WTC11 (cell line): ENCODE results near the gene MDFIC. TPM values are rescaled to one million over a fixed set of nuclear protein-coding genes. Genes with fewer than 3 reads are reported as not detected.

Source experiments
- ATAC-seq: fragments of 200-7000 bp; cut with Tn5 transposase; 2 replicates; pipeline ENCODE4 v1.10.0; 2021; ENCODE audit warnings: mild to moderate bottlenecking, moderate library complexity
- CTCF ChIA-PET: fragments of 300-600 bp; sonication (Branson Sonifier 250); formaldehyde crosslinking; loops from one replicate; lab custom pipeline; 2021; ENCODE audit warnings: antibody characterized with exemption; lab: Charles Lee
- POLR2A ChIA-PET: fragments of 350-600 bp; sonication (Branson Sonifier 250); formaldehyde crosslinking; loops from one replicate; lab custom pipeline; 2021; ENCODE audit warnings: antibody characterized with exemption; lab: Charles Lee
- DNase-seq: peaks from one replicate; pipeline ENCODE4 v3.0.0; 2021; ENCODE audit warnings: low spot score
- H3K27ac Mint-ChIP-seq: 2 replicates; pipeline ENCODE4 v1.8.0; 2021; ENCODE audit warnings: mixed read lengths
- H3K27me3 Mint-ChIP-seq: 2 replicates; pipeline ENCODE4 v1.8.0; 2021; ENCODE audit warnings: low read depth, mild to moderate bottlenecking, moderate library complexity, mixed read lengths
- H3K36me3 Mint-ChIP-seq: 2 replicates; pipeline ENCODE4 v1.8.0; 2021; ENCODE audit warnings: mixed read lengths
- H3K4me1 Mint-ChIP-seq: 2 replicates; pipeline ENCODE4 v1.8.0; 2022; ENCODE audit warnings: mixed read lengths
- H3K4me3 Mint-ChIP-seq: 2 replicates; pipeline ENCODE4 v1.8.0; 2021; ENCODE audit warnings: mild to moderate bottlenecking, moderate library complexity, mixed read lengths
- H3K9me3 Mint-ChIP-seq: 2 replicates; pipeline ENCODE4 v1.8.0; 2021; ENCODE audit warnings: mixed read lengths
- ATF1 ChIP-seq: sonication (generic); formaldehyde crosslinking; IDR thresholded peaks from 2 replicates; pipeline ENCODE4 v1.8.1; 2023; ENCODE audit warnings: mild to moderate bottlenecking, moderate library complexity, missing genetic modification reagents
- CREB1 ChIP-seq: sonication (generic); formaldehyde crosslinking; IDR thresholded peaks from 2 replicates; pipeline ENCODE4 v1.8.0; 2023; ENCODE audit warnings: mild to moderate bottlenecking, missing genetic modification reagents
- IRF2 ChIP-seq: sonication (generic); formaldehyde crosslinking; IDR thresholded peaks from 2 replicates; pipeline ENCODE4 v1.8.0; 2022; ENCODE audit warnings: low read depth, missing genetic modification reagents, borderline replicate concordance
- JAZF1 ChIP-seq: fragments of 250-450 bp; sonication (Bioruptor Pico); IDR thresholded peaks from 2 replicates; pipeline ENCODE4 v1.9.0; 2021; ENCODE audit warnings: moderate library complexity, mild to moderate bottlenecking, inconsistent platforms
- MYBL2 ChIP-seq: sonication (generic); formaldehyde crosslinking; IDR thresholded peaks from 2 replicates; pipeline ENCODE4 v1.8.1; 2023; ENCODE audit warnings: mild to moderate bottlenecking, moderate library complexity, missing genetic modification reagents
- NR3C1 ChIP-seq: sonication (generic); formaldehyde crosslinking; conservative IDR thresholded peaks from 2 replicates; pipeline ENCODE4 v1.8.1; 2023; ENCODE audit warnings: low read depth, mild to moderate bottlenecking, missing genetic modification reagents
- PRRX2 ChIP-seq: fragments of 250-450 bp; sonication (Bioruptor Pico); IDR thresholded peaks from 2 replicates; pipeline ENCODE4 v1.8.0; 2021; ENCODE audit warnings: mild to moderate bottlenecking
- TCF7 ChIP-seq: sonication (generic); formaldehyde crosslinking; IDR thresholded peaks from 2 replicates; pipeline ENCODE4 v1.8.0; 2022; ENCODE audit warnings: mild to moderate bottlenecking, low read depth, missing genetic modification reagents, moderate library complexity
- ZNF263 ChIP-seq: sonication (generic); formaldehyde crosslinking; IDR thresholded peaks from 2 replicates; pipeline ENCODE4 v1.8.1; 2022; ENCODE audit warnings: low read depth, mild to moderate bottlenecking, moderate library complexity, missing genetic modification reagents
- total RNA-seq: library from RNA; stranded (reverse); gene quantifications from 3 replicates; pipeline ENCODE4 v1.2.3, GENCODE V29; 2021
- TF ChIP-seq, protein P1 (sequence below): fragments of 250-450 bp; sonication (Bioruptor Pico); conservative IDR thresholded peaks from 2 replicates; pipeline ENCODE4 v1.9.0; 2021; ENCODE audit warnings: mild to moderate bottlenecking
- TF ChIP-seq, protein P2 (sequence below): sonication (generic); formaldehyde crosslinking; IDR thresholded peaks from 2 replicates; pipeline ENCODE4 v1.8.1; 2022; ENCODE audit warnings: low read depth, mild to moderate bottlenecking, moderate library complexity, missing genetic modification reagents, borderline replicate concordance
- TF ChIP-seq, protein P3 (sequence below): sonication (generic); formaldehyde crosslinking; IDR thresholded peaks from 2 replicates; pipeline ENCODE4 v1.8.1; 2023; ENCODE audit warnings: mild to moderate bottlenecking, missing genetic modification reagents, moderate library complexity
- TF ChIP-seq, protein P4 (sequence below): sonication (generic); formaldehyde crosslinking; IDR thresholded peaks from 2 replicates; pipeline ENCODE4 v1.8.1; 2023; ENCODE audit warnings: mild to moderate bottlenecking, moderate library complexity, missing genetic modification reagents
- TF ChIP-seq, protein P5 (sequence below): sonication (generic); formaldehyde crosslinking; IDR thresholded peaks from 2 replicates; pipeline ENCODE4 v1.8.0; 2022; ENCODE audit warnings: mild to moderate bottlenecking, missing genetic modification reagents
- TF ChIP-seq, protein P6 (sequence below): sonication (generic); formaldehyde crosslinking; IDR thresholded peaks from 2 replicates; pipeline ENCODE4 v1.8.0; 2023; ENCODE audit warnings: mild to moderate bottlenecking, missing genetic modification reagents
- TF ChIP-seq, protein P7 (sequence below): sonication (generic); formaldehyde crosslinking; IDR thresholded peaks from 2 replicates; pipeline ENCODE4 v1.8.0; 2022; ENCODE audit warnings: mild to moderate bottlenecking, missing genetic modification reagents
- TF ChIP-seq, protein P8 (sequence below): sonication (generic); formaldehyde crosslinking; IDR thresholded peaks from 2 replicates; pipeline ENCODE4 v1.8.0; 2023; ENCODE audit warnings: missing genetic modification reagents
- TF ChIP-seq, protein P9 (sequence below): sonication (generic); formaldehyde crosslinking; IDR thresholded peaks from 2 replicates; pipeline ENCODE4 v1.8.0; 2022; ENCODE audit warnings: missing genetic modification reagents

The MDFIC gene
- total RNA-seq, 1 experiment from 2014 or later, result 8.4 TPM

DNA sequence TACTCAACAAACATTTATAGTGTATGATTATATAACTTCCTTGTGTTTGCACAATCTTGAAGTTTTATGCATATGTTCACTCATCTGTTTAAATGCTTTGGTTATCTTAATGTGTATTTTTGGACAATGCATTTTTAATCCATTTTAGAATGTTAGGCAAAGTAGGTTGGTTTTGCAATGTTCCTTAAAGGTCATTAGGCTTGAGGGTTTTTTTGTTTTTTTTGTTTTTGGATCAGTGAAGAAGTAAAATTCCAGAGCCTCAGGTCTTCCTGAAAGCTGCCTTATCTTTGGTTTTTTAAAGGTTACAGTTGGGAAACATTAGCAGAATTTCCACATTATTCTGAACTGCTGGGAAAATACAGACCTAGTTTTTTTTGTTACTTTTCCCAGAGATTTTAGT, 12.8 kb downstream of the MDFIC start:
- H3K27ac Mint-ChIP-seq, result no peak overlapping the region
- no peak for DNase-seq
- H3K36me3 Mint-ChIP-seq, result no peaks in the 10 kb centered on the region
- ChIA-PET CTCF (no interaction called here), POLR2A (no interaction called here)
- H3K27me3 Mint-ChIP-seq, result no peaks in the 10 kb centered on the region
- H3K9me3 Mint-ChIP-seq, result no peaks in the 10 kb centered on the region
- no peak for TF ChIP-seq NR3C1
- TF ChIP-seq, protein P1, sequence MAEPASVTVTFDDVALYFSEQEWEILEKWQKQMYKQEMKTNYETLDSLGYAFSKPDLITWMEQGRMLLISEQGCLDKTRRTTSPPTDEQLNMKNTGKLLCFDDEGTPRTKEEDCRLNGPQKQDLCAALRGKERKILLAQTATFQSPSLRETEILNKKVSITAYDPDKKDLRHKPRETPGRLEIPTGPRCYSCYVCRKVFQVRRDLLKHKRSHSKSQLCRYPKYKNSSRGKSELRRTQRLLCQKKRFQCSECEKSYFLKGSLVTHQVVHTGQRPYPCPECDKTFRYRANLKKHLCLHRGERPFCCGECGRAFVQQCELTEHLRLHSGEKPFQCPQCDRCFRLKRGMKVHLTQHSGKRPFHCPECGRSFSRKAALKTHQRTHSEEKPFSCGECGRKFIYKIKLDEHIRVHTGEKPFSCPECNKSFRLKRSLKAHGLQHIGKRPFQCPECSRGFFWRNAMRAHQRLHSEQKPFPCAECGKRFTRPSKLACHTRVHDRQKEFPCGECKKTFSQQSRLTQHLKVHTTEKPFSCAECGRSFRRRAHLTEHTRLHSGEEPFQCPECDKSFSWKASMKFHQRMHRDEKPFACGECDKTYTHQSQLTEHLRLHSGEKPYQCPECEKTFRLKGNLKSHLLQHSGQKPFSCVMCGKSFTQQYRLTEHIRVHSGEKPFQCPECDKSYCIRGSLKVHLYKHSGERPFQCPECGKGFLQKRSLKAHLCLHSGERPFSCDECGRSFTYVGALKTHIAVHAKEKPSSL, result no peak
- TF ChIP-seq, protein P2, sequence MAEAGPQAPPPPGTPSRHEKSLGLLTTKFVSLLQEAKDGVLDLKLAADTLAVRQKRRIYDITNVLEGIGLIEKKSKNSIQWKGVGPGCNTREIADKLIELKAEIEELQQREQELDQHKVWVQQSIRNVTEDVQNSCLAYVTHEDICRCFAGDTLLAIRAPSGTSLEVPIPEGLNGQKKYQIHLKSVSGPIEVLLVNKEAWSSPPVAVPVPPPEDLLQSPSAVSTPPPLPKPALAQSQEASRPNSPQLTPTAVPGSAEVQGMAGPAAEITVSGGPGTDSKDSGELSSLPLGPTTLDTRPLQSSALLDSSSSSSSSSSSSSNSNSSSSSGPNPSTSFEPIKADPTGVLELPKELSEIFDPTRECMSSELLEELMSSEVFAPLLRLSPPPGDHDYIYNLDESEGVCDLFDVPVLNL (CRISPR knock-in tag), result no peak
- TF ChIP-seq, protein P3, sequence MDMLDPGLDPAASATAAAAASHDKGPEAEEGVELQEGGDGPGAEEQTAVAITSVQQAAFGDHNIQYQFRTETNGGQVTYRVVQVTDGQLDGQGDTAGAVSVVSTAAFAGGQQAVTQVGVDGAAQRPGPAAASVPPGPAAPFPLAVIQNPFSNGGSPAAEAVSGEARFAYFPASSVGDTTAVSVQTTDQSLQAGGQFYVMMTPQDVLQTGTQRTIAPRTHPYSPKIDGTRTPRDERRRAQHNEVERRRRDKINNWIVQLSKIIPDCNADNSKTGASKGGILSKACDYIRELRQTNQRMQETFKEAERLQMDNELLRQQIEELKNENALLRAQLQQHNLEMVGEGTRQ, result no peak
- TF ChIP-seq ATF1 (CRISPR knock-in tag), result no peak
- TF ChIP-seq CREB1 (CRISPR knock-in tag), result no peak
- TF ChIP-seq, protein P4, sequence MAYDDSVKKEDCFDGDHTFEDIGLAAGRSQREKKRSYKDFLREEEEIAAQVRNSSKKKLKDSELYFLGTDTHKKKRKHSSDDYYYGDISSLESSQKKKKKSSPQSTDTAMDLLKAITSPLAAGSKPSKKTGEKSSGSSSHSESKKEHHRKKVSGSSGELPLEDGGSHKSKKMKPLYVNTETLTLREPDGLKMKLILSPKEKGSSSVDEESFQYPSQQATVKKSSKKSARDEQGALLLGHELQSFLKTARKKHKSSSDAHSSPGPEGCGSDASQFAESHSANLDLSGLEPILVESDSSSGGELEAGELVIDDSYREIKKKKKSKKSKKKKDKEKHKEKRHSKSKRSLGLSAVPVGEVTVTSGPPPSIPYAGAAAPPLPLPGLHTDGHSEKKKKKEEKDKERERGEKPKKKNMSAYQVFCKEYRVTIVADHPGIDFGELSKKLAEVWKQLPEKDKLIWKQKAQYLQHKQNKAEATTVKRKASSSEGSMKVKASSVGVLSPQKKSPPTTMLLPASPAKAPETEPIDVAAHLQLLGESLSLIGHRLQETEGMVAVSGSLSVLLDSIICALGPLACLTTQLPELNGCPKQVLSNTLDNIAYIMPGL, result no peak
- TF ChIP-seq ZNF263 (CRISPR knock-in tag), result no peak
- TF ChIP-seq PRRX2 (CRISPR knock-in tag), result no peak
- TF ChIP-seq IRF2, result no peak
- TF ChIP-seq, protein P5, sequence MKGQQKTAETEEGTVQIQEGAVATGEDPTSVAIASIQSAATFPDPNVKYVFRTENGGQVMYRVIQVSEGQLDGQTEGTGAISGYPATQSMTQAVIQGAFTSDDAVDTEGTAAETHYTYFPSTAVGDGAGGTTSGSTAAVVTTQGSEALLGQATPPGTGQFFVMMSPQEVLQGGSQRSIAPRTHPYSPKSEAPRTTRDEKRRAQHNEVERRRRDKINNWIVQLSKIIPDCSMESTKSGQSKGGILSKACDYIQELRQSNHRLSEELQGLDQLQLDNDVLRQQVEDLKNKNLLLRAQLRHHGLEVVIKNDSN, result no peak
- TF ChIP-seq, protein P6, sequence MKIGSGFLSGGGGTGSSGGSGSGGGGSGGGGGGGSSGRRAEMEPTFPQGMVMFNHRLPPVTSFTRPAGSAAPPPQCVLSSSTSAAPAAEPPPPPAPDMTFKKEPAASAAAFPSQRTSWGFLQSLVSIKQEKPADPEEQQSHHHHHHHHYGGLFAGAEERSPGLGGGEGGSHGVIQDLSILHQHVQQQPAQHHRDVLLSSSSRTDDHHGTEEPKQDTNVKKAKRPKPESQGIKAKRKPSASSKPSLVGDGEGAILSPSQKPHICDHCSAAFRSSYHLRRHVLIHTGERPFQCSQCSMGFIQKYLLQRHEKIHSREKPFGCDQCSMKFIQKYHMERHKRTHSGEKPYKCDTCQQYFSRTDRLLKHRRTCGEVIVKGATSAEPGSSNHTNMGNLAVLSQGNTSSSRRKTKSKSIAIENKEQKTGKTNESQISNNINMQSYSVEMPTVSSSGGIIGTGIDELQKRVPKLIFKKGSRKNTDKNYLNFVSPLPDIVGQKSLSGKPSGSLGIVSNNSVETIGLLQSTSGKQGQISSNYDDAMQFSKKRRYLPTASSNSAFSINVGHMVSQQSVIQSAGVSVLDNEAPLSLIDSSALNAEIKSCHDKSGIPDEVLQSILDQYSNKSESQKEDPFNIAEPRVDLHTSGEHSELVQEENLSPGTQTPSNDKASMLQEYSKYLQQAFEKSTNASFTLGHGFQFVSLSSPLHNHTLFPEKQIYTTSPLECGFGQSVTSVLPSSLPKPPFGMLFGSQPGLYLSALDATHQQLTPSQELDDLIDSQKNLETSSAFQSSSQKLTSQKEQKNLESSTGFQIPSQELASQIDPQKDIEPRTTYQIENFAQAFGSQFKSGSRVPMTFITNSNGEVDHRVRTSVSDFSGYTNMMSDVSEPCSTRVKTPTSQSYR (CRISPR knock-in tag), result no peak
- TF ChIP-seq JAZF1 (CRISPR knock-in tag), result no peak
- TF ChIP-seq, protein P7, sequence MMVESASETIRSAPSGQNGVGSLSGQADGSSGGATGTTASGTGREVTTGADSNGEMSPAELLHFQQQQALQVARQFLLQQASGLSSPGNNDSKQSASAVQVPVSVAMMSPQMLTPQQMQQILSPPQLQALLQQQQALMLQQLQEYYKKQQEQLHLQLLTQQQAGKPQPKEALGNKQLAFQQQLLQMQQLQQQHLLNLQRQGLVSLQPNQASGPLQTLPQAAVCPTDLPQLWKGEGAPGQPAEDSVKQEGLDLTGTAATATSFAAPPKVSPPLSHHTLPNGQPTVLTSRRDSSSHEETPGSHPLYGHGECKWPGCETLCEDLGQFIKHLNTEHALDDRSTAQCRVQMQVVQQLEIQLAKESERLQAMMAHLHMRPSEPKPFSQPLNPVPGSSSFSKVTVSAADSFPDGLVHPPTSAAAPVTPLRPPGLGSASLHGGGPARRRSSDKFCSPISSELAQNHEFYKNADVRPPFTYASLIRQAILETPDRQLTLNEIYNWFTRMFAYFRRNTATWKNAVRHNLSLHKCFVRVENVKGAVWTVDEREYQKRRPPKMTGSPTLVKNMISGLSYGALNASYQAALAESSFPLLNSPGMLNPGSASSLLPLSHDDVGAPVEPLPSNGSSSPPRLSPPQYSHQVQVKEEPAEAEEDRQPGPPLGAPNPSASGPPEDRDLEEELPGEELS (CRISPR knock-in tag), result no peak
- TF ChIP-seq TCF7 (CRISPR knock-in tag), result no peak
- TF ChIP-seq, protein P8, sequence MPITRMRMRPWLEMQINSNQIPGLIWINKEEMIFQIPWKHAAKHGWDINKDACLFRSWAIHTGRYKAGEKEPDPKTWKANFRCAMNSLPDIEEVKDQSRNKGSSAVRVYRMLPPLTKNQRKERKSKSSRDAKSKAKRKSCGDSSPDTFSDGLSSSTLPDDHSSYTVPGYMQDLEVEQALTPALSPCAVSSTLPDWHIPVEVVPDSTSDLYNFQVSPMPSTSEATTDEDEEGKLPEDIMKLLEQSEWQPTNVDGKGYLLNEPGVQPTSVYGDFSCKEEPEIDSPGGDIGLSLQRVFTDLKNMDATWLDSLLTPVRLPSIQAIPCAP, result no peak
- no peak for TF ChIP-seq MYBL2 (CRISPR knock-in tag)
- TF ChIP-seq, protein P9, sequence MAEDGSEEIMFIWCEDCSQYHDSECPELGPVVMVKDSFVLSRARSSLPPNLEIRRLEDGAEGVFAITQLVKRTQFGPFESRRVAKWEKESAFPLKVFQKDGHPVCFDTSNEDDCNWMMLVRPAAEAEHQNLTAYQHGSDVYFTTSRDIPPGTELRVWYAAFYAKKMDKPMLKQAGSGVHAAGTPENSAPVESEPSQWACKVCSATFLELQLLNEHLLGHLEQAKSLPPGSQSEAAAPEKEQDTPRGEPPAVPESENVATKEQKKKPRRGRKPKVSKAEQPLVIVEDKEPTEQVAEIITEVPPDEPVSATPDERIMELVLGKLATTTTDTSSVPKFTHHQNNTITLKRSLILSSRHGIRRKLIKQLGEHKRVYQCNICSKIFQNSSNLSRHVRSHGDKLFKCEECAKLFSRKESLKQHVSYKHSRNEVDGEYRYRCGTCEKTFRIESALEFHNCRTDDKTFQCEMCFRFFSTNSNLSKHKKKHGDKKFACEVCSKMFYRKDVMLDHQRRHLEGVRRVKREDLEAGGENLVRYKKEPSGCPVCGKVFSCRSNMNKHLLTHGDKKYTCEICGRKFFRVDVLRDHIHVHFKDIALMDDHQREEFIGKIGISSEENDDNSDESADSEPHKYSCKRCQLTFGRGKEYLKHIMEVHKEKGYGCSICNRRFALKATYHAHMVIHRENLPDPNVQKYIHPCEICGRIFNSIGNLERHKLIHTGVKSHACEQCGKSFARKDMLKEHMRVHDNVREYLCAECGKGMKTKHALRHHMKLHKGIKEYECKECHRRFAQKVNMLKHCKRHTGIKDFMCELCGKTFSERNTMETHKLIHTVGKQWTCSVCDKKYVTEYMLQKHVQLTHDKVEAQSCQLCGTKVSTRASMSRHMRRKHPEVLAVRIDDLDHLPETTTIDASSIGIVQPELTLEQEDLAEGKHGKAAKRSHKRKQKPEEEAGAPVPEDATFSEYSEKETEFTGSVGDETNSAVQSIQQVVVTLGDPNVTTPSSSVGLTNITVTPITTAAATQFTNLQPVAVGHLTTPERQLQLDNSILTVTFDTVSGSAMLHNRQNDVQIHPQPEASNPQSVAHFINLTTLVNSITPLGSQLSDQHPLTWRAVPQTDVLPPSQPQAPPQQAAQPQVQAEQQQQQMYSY (CRISPR knock-in tag), result no peak
- H3K4me1 Mint-ChIP-seq, result peaks cover 6% of the 10 kb centered on the region; the same call in 1 of the 2 replicates
- no peak for ATAC-seq
- no peak overlapping the region for H3K4me3 Mint-ChIP-seq
